ENCODE measurements around the gene ANKRD39.
"Not testable (repeated sequence)": the region's sequence is repeated elsewhere in the genome, so short reads cannot be mapped to it uniquely, and the experiment has no call there.

ANKRD39 gene

DNA sequence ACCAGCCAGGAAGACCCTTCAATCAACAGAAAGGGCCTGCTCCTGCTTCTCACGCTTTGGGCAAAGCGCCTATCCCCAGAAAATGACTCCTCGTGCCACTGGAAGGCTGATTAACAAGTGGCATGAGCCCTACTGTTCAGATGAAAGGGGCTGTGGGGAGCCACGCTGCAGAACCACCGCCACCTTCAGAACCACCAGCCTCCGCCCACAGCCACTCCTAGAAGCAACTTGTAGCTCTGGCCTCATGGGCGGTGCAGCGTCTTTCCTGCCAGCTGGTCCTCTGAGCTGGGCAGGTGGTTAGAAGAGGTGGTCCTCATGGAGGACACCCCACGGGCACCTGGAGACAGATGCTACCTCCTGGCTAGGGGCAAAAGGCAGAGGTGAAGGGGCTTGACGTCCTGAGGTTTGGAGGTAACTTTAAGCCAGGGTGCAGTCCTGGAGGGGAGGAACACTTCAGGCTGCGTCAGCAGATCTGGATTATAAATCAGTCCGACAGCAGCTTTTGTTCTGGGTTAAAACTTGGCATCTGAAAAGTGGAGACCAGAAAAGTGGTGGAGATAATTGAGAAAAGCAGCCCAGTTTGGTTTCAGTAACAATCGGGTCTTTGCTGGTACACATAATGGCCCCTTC is 12.9 kb upstream of the ANKRD39 start:
- DNase-seq = peak; percentile 68 to 80

DNA sequence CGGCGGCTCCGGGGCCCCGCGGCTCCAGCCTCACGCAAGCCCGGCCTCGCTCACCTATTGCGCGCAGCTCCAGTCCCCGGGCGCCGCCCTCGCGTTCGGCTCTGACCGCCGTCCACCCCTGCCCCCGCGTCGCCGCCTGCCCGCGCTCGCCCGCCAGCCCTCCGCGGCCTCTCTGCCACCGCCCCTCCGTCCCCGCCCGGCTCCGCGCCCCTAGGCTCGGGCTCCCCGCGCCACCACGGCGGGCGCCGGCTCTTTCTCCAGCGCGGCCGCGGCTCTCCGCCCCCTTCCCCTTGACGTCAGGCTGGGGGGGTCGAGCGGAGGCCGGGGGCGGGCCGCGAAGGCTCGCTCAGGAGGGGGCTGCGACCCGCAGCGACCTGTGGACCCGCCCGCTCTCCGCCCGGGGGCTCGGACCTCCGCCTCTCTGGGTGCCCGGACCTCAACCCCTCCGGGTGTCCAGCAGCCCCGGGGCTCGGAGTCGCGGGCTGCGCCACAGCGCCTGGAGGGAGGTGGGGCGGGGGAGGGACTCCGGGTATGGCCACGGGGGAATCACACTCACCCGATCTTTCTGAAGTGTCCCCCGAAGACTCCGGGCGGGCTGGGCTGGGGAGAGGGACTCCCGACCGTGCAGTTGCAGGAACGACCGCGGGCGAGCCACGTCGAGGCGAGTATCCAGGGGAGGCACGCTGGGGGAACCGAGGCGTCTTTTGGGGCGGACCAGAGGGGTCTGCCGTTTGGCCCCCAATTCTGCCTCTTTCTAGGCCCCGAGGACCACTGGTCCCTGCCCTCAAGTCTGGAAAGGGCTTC is 12.2 kb upstream of the ANKRD39 start, which contains the start of gene SEMA4C:
Gene SEMA4C, minus strand, starts transcription at position 259 of the 804 bp plus-strand sequence. CDS start 2,194 bp downstream, outside the sequence.
- DNase-seq = peak; percentile 60 to 76

DNA sequence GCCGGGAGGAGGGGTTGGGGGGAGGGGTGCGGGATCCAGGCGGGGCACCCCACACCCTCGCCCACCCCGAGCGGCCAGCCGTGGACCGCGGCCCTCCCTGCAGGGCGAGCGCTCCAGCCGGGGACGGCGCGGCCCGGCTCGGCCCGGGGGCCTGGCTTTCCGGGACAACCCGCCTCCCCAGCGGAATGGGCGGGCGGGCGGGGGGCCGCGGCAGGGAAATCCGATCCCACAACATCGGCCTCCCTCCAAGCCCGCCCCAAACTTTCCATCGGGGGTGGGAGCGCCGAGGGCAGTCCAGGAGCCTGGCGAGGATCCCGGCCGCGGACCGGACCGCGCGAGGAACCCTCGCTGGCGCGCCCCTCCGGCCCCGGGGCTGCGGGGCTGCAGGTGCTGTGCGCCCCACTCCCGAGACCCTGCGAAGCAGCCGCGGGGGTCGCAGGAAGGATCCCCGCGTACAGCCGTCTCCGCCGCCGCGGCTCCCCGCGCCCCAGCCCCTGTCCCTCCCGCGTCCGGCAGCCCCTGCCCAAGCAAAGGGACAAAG is 11.5 kb upstream of the ANKRD39 start:
- DNase-seq = peak in 1 of 2 donors; percentile 74

DNA sequence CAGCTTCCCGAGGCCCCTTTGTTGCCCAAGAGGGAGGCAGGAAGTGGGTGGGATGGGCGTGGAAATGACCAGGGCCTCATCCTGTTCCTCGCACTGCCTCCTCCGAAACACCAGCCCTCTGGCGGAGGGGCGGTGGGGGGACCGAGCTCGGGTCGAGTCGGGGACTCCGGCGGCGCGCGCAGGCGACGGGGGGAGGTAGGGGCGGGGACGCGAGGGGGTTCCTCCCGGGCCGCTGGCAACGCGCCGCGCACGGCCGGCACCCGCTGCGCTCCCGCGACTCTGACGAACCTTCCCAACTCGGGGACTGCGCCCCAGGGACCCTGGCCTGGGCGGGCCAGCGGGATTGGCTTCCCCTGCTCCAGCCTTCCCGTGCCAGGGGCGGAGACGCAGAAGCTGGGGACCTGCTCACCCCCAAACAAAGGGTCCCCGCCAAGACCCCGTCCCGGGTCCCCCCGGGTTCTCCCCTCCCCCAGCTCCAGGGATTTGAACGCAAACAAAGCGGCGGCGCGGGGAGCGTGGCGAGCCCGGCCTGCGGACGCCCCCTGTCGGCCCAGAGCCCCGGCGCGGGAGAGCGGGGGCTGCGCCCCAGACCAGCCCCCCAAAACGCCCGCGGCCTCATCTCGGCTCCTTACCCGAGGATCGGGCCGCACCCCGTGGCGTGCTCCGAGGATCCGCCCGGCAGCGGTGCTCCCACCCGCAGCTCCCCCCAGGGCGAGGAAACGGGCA is 10.9 kb upstream of the ANKRD39 start:
- peak; percentile 39 to 74 for DNase-seq

- peak in 1 of 2 donors; percentile 13 for DNase-seq
These were observed 10.1 kb upstream of the ANKRD39 start for GRCh38 chr2:96867756-96868554.

GRCh38 chr2:96866986-96867755 is 9.4 kb upstream of the ANKRD39 start:
- DNase-seq = no peak

DNA sequence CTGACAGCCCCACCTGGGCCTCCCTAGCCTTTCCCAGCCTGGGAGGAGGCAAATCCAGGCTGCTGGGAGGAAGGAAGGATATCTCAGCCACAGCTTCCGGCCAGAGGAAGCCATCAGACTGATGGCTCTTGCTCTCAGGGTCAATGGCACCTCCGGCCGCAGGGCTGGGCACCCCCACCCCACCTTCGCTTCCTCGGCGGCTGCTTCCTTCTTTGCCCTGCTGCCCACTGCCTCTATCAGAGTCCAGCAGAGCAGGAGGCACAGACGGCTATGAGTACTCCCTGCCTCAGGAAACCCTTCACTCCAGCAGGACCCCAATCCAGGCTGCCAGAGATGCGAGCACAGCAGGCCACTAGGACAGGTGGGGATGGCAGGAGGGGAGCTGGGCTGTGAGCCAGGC is 8.8 kb upstream of the ANKRD39 start:
- DNase-seq = peak in 1 of 2 donors; percentile 12

DNA sequence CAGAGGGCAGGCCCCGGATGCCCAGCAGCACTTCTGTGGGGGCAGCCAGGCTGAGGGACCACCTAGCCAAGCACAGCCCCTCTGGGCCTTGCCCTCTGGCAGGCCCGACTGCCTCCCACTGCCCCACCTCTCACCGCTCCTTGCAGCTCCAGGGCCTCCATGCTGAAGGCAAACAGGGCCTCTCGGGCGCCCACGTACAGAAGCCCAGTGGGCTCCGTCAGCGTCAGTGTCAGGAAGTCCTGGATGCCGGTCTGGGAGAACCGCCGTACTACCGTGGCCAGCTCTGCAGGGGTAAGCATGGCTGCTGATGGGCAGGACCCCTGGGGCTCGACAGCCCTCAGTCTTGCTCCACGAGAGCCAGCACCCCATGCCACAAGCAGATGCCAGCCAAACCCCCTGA is 8.3 kb upstream of the ANKRD39 start:
- no peak for DNase-seq

DNA sequence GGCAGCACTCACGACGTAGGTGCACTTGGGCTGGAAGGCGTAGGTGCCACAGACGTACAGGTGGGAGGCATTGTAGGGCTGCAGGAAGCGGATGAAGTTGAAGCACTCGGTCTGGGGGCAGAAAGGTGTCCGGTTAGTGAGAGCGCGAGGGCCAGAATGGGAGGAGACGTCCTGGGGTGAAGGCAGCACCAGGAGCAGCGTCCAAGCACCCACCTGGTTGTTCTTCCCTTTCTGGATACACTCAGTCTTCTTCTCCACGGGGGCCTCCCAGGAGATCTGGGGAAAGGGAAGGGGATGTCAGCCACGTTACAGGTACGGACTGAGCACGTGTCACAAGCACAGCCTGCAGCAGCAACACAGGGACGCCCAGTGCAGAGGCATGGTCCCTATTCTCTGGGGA is 7.8 kb upstream of the ANKRD39 start:
- no peak for DNase-seq

GRCh38 chr2:96864343-96865091 is 6.7 kb upstream of the ANKRD39 start:
- DNase-seq = no peak

DNA sequence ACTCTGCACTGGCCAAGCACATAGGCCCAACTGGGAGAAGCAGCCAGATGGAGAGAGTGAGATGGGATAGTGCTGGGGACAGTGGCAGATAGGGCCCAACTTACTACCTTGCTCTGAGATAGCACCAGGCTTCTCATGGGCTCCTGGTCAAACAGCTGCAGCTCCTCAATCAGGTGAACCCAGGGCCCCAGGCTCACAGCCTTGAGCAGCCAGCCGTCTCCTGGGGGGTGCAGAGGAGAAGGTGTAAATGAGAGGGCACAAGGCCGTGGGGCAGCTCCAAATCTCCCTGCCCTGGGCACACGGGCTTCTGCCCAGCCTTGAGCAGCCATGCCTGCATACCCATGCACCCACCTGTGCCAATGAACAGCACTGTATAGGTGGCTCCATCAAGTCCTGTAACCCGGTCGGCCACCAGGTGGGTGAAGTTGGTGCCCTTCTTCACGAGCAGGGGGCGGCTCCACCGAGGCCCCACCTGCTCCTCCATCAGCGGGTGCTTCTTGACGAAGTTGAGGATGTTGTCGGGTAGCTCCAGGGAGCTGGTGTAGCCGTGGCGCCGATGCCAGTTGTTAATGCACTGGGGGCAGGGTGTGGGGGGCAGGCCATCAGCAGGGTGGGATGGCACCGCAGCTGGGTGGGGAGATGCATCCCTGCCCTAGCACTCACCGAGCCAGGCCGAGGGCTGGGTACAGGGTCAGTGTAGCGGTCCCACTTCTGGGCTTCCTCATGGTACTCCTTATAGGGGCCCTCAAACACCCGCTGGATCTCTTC is 5.9 kb upstream of the ANKRD39 start:
- DNase-seq = no peak

DNA sequence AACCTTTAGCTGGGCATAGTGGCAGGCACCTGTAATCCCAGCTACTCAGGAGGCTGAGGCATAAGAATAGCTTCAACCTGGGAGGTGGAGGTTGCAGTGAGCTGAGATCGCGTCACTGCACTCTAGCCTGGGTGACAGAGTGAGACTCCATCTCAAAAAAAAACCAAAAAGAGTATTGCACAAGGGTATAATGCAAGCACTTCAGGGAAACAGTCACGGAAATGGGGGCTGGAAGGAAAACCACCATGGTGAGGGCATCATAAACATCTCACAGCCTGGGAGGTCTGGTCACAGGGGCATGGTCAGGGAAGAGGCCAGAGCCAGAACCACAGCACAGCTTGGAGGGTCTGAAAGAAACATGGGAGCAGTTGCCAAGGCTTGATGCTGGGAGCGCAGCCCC is 5.2 kb upstream of the ANKRD39 start:
- not testable (repeated sequence) for DNase-seq

- no peak for DNase-seq
These were observed 3.3 kb upstream of the ANKRD39 start for GRCh38 chr2:96861074-96861473.

- no peak for DNase-seq
These were observed 2.5 kb upstream of the ANKRD39 start for GRCh38 chr2:96860065-96861029.

- DNase-seq = peak in 1 of 2 donors; percentile 11
These were observed 1.9 kb upstream of the ANKRD39 start for GRCh38 chr2:96859681-96860064.

DNA sequence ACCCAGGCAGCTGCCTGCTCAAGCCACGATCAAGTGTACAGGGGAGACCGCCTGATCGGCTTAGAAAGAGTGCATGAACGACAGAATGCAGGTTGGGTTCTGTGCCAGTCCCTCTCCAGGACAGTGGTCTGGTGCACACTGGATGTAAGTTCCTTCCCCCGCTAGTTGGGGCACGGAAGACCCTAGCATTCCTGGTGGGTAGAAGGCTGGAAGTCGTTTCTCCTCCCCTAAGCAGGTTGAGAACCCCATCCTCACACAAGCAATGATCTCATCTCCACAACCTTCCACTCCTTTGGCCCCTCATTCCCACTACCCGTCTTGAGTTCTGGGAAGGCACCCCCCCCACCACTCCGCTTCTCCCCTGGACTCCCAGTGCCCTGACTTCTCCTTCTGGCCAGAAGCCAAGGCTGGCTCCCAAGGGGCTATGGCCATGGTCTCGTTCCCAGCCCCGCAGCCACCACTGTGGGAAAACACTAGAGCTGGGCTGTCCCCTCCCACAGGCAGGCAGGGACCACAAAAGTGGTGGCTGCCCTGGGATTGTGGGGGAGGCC is 1.4 kb upstream of the ANKRD39 start:
- DNase-seq = peak in 1 of 2 donors; percentile 33

DNA sequence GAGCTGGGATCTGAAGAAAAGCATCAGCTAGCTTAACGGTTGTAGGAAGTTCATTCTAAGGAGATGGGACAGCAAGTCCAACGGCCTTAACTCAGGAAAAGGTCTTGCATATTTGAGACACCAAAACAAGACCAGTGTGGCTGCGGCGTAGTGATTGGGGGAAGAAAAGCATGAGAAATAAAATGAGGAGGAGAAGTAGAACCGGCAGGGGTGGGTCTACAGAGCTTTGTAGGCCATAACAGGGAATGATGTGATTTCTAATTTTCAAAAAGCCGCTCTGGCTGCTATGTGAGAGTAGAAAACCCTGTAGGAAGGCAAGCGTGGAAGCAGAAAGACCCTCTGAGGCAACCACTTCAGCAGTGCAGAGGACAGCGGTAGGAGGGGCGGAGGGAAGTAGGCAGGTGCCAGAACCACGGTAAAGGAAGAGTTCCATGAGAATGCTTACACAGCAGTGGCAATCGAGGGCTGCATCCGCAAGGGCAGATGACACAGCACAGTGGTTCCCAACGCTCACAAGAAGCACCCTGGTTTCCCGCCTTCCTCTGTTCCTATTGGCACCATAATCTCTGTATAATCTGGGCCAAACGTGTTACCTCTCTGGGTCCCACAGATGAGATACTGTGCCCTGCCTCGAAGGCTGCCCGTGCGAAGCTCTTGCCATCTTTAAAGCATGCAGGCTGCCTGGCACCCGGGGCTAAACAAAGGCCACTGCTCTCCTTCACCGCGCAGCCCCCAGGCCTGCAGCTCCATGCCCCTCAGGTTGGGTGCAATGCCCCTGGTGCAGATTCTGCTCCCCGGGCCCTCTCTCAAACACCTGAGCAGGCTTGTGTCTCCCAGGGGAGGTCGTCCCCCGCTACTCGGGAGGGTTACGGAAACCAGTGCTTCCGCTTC is 795 bp downstream of the ANKRD39 start:
- DNase-seq = peak in 1 of 2 donors; percentile 16
